ENCODE measurements around the gene ANOS1. TPM values are rescaled to one million over a fixed set of nuclear protein-coding genes. Genes with fewer than 3 reads are reported as not detected.

Gene ANOS1
- polyA plus RNA-seq, 1 donor from 2014 or later, result 0.72 TPM

- Histone ChIP-seq H2AFZ (ENCODE audit: low read depth, low read length) (no peak overlapping the region), H3K27me3 (ENCODE audit: insufficient read depth, low read depth, low read length) (no peaks in the 10 kb centered on the region)
- no peak for TF ChIP-seq RAD21 (conservative IDR thresholded peaks at IDR 0.05)
- TF ChIP-seq EZH2 (IDR thresholded peaks at IDR 0.05; ENCODE audit: borderline replicate concordance, insufficient read depth, low read length, poor library complexity, severe bottlenecking), result no peak
- TF ChIP-seq CTCF (IDR thresholded peaks at IDR 0.05; ENCODE audit: poor library complexity, severe bottlenecking), result no peak
- TF ChIP-seq EP300 (conservative IDR thresholded peaks at IDR 0.05; ENCODE audit: poor library complexity, severe bottlenecking), result no peak
- TF ChIP-seq POLR2AphosphoS5 (IDR thresholded peaks at IDR 0.05), result no peak
- TF ChIP-seq REST (IDR thresholded peaks at IDR 0.05; ENCODE audit: borderline replicate concordance), result no peak
- no peak for TF ChIP-seq SMC3 (conservative IDR thresholded peaks at IDR 0.05; ENCODE audit: poor library complexity)
- TF ChIP-seq MXI1 (conservative IDR thresholded peaks at IDR 0.05; ENCODE audit: poor library complexity, severe bottlenecking), result no peak
- TF ChIP-seq TAF1 (IDR thresholded peaks at IDR 0.05; ENCODE audit: low read depth), result no peak
Observed at GRCh38 chrX:8649969-8650368, 82.0 kb downstream of the ANOS1 start.

GRCh38 chrX:8647176-8647575 lies 84.8 kb downstream of the ANOS1 start:
- H3K9ac ChIP-seq (ENCODE audit: low read length), result no peak overlapping the region
- H3K9me3 ChIP-seq (ENCODE audit: low read length), result no peaks in the 10 kb centered on the region
- H3K27me3 ChIP-seq (ENCODE audit: insufficient read depth, low read depth, low read length), result no peaks in the 10 kb centered on the region
- H3F3A ChIP-seq (ENCODE audit: insufficient read depth, low read length, poor library complexity, severe bottlenecking), result no peaks in the 10 kb centered on the region
- no peak overlapping the region for H3K27ac ChIP-seq (ENCODE audit: low read length)
- no peak overlapping the region for H3K4me3 ChIP-seq (ENCODE audit: low read length)
- no peaks in the 10 kb centered on the region for H3K9me2 ChIP-seq (ENCODE audit: insufficient read depth, low read length)
- H2AFZ ChIP-seq (ENCODE audit: low read depth, low read length), result no peak overlapping the region
- H3K79me2 ChIP-seq (replicated peaks; ENCODE audit: insufficient read depth, low read length), result no peaks in the 10 kb centered on the region
- no peaks in the 10 kb centered on the region for H3K36me3 ChIP-seq (ENCODE audit: insufficient read depth, low read length)
- H4K20me1 ChIP-seq (ENCODE audit: insufficient read depth), result no peaks in the 10 kb centered on the region
- TF ChIP-seq RAD21 (conservative IDR thresholded peaks at IDR 0.05), result no peak
- no peak overlapping the region for H3K4me2 ChIP-seq (ENCODE audit: low read length)

More at GRCh38 chrX:8649969-8650368, 82.0 kb downstream of the ANOS1 start:
- Histone ChIP-seq H4K20me1 (ENCODE audit: insufficient read depth) (no peaks in the 10 kb centered on the region), H3K9me2 (ENCODE audit: insufficient read depth, low read length) (no peaks in the 10 kb centered on the region), H3K36me3 (ENCODE audit: insufficient read depth, low read length) (no peaks in the 10 kb centered on the region), H3K4me2 (ENCODE audit: low read length) (no peak overlapping the region), H3K27ac (ENCODE audit: low read length) (no peak overlapping the region), H3K9me3 (ENCODE audit: low read length) (no peaks in the 10 kb centered on the region), H3K4me3 (ENCODE audit: low read length) (no peak overlapping the region), H3K9ac (ENCODE audit: low read length) (no peak overlapping the region), H3F3A (ENCODE audit: insufficient read depth, low read length, poor library complexity, severe bottlenecking) (no peaks in the 10 kb centered on the region), H3K79me2 (replicated peaks; ENCODE audit: insufficient read depth, low read length) (no peaks in the 10 kb centered on the region)

GRCh38 chrX:8639949-8640475 lies 91.9 kb downstream of the ANOS1 start:
- Histone ChIP-seq H3K36me3 (ENCODE audit: insufficient read depth, low read length) (no peaks in the 10 kb centered on the region), H3K4me3 (ENCODE audit: low read length) (no peak overlapping the region), H3K9ac (ENCODE audit: low read length) (no peak overlapping the region), H3K9me2 (ENCODE audit: insufficient read depth, low read length) (no peaks in the 10 kb centered on the region), H3K79me2 (replicated peaks; ENCODE audit: insufficient read depth, low read length) (no peaks in the 10 kb centered on the region), H3F3A (ENCODE audit: insufficient read depth, low read length, poor library complexity, severe bottlenecking) (no peaks in the 10 kb centered on the region), H4K20me1 (ENCODE audit: insufficient read depth) (no peaks in the 10 kb centered on the region), H2AFZ (ENCODE audit: low read depth, low read length) (no peak overlapping the region), H3K27me3 (ENCODE audit: insufficient read depth, low read depth, low read length) (no peaks in the 10 kb centered on the region), H3K27ac (ENCODE audit: low read length) (no peak overlapping the region), H3K9me3 (ENCODE audit: low read length) (no peaks in the 10 kb centered on the region), H3K4me2 (ENCODE audit: low read length) (no peak overlapping the region)
- TF ChIP-seq EZH2 (IDR thresholded peaks at IDR 0.05; ENCODE audit: borderline replicate concordance, insufficient read depth, low read length, poor library complexity, severe bottlenecking) (no peak), SMC3 (conservative IDR thresholded peaks at IDR 0.05; ENCODE audit: poor library complexity) (no peak), EP300 (conservative IDR thresholded peaks at IDR 0.05; ENCODE audit: poor library complexity, severe bottlenecking) (no peak), MXI1 (conservative IDR thresholded peaks at IDR 0.05; ENCODE audit: poor library complexity, severe bottlenecking) (no peak), RAD21 (conservative IDR thresholded peaks at IDR 0.05) (no peak), TAF1 (IDR thresholded peaks at IDR 0.05; ENCODE audit: low read depth) (no peak), CTCF (IDR thresholded peaks at IDR 0.05; ENCODE audit: poor library complexity, severe bottlenecking) (no peak), POLR2AphosphoS5 (IDR thresholded peaks at IDR 0.05) (no peak), REST (IDR thresholded peaks at IDR 0.05; ENCODE audit: borderline replicate concordance) (no peak)
